Hematopoietic multipotent progenitor cell treated with erythropoietin and hydrocortisone succinate and interleukin-3 and kit ligand, for 15 days (in vitro differentiated cells): ENCODE measurements around the gene SRGAP3.

ENCODE experiments used
- DNase-seq: peaks from one replicate; pipeline ENCODE4 v3.0.0-alpha.2; 2015; ENCODE audit warnings: low spot score

SRGAP3 gene

DNA sequence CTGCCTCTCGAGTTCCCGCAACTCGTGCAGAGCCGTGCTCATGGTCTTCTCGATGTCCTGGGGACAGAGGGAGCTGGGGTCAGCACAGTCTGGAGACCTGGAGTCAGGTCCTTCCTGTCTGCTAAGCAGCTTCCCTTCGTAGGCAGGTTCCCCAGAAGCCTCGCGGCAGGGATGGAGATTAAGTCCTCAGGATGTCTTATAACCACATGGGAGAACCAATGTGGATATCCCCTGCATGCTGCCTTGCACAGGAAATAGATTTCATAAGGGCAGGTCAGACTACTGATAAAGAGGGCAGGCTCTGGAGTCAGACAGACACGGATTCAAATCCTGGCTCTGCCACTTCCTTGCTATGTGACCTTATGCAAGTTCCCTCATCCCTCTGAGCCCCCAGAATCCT, 263.6 kb downstream of the SRGAP3 start:
- no peak for DNase-seq

- no peak for DNase-seq
Measured at GRCh38 chr3:8985411-8985831, 264.0 kb downstream of the SRGAP3 start.

DNA sequence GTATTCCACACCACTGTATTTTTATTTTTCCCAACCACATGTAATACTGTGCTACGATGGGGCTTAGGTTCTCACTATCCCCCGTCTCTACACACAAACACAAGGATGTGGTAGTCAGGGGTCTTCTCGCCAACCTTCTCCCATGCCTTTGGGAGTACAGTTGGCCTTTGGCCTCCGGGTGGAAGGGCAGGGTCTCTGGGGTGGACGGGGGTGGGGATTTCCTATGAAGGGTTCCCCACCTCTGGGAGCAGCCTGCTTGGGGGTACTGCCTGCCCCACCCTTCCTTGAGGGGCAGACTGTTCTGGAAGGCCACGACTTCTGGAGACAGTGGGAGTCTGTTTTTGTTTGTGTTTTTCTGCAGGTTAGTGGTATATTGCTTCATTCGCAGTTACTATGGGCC, 264.9 kb downstream of the SRGAP3 start:
- DNase-seq, result no peak

GRCh38 chr3:8984081-8984480, 265.4 kb downstream of the SRGAP3 start:
- no peak for DNase-seq

DNA sequence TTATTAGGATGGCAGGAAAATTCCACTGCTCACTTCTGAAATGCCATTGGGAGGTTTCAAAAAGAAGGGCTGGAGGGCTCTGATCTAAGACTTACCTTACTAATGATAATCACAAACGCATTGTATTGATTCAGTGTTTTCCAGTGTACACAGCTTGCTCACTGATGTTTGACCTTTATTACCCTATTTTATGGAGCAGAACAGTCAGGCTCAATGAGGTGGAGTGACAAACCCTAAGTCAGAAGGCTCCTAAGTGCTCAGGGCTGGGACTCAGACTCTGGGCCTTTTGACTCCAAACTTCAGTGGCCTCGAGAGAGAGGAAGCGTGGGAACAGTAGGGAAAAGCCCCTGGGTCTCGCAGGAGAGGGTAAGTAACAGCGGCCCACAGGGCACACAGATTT, 265.9 kb downstream of the SRGAP3 start:
- no peak for DNase-seq

DNA sequence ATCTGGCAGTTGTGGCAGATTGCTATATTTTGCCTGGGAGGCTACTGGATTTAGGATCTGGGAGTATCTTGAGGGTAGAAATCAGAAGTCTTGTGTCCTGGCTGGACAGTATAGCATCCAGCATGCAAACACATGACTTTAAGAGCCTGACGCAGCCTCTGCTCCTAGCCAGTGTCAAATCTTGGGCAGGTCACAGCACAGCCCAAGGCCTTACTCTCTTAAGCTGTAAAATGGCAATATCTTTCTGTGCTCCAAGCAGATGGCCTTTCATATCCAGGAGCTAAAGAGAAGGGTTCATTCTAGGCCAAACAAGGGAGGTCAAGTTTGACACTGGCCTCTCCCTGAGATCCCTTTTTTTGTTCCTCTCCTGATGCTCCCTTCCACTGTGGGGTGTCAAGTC, 266.4 kb downstream of the SRGAP3 start:
- DNase-seq, result no peak

- no peak for DNase-seq
Measured at GRCh38 chr3:8982509-8982908, 266.9 kb downstream of the SRGAP3 start.

DNA sequence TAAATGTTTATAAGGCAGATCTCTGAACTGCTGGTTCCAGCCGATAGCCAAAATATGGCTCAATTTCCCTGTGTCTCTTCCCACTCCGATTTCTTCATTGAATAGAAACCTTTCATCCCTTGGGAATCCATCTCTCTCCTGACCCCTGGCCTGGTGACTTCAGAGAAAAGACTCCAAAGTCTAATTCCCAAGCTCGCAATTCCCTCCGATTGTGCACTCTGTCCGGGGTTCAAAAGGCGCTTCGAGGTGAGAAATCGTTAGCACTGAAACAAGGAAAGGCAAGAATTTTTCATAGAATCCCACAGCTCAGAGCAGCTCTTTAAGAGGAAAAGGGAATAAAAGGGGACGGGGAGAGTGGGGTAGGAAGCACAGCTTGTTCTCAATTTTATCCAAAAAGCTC, 267.7 kb downstream of the SRGAP3 start:
- no peak for DNase-seq

- no peak for DNase-seq
Measured at GRCh38 chr3:8981296-8981695, 268.1 kb downstream of the SRGAP3 start.

DNA sequence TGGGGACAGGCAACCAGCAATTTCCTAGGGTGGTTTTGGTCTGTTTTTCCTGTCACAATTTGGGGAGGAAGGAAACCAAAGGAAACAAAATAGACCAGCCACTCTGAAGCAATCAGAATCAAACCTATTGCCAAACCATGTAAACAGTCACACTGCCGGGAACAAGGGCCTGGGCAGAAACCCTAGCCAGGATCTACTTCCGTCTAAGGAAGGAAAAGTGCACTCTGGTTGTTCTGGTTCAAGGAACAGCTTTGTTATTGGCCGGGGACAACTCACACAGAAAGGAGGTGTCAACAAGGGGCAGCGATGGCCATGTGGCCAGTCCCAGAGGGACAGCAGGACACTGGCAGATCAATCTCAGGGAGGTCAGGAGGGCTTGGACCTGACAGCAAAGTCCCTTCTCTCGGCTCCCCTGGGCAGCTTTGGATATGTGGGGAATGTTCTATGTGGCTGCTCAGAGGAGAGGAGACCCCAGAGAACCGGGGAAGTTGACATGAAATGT, 268.6 kb downstream of the SRGAP3 start:
- DNase-seq, result no peak

DNA sequence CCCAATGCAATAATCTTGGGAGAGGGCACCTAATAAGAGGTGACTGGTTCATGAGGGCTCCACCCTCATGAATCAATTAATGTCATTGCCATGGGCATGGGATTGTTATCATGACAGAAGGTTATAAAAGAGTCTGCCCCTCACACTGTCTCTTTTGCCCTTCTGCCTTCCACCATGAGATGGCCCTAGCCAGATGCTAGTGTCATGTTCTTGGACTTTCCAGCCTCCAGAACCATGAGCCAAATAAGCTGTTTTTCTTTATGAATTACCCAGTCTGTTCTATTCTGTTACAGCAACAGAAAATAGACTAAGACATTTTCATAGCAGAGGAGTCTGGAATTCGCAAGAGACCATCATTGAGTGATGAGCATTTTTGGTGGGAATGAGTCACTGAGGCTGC, 270.2 kb downstream of the SRGAP3 start:
- DNase-seq, result no peak

GRCh38 chr3:8978551-8978950, 270.9 kb downstream of the SRGAP3 start:
- DNase-seq, result no peak

GRCh38 chr3:8976540-8977182, 272.8 kb downstream of the SRGAP3 start:
- DNase-seq, result no peak

DNA sequence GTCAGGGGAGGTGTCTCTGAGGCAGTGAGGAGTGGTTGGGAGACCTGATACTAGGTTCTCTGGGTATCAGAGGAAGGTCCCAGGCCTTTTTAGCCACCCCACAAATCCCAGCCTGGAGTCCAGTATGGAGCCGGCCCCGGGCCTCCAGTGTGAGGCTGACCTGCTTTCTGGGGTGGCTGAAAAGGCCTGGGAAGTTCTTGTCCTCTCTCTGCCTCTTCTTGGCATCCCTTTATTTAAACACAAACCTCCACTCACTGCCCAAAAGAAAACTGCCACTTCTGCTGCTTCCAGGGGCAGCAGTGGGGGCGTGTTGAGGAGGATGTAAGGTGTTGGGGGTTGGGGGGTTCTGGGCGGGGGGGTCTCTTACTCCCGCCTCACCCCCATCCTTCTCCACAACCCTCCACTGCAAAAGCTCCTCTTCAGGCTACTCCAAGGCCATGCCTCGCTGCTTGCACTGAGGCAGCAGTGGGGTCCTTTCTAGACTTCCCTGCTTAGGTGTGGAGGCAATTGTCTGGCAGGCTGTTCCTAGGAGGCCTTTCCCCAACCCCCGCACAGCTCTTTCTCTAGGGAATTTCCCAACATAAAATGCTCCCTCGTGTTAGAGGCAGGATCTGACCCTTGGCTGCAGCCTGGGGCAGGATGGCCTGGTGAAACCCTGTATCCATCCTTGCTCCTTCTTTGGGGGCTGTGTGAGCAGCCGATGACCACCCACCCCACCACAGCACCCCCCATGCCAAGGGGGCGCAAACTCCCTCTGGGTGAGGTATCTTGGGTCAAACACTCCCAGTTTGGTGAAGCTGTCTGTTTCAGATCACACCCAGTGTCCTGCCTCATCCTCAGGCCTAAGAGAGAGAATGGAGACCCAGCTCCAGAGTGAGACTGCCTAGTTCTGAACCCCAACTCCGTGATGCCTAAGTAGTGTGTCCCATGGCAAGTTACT, 274.1 kb downstream of the SRGAP3 start:
- no peak for DNase-seq

- no peak for DNase-seq
Measured at GRCh38 chr3:8974458-8974857, 275.0 kb downstream of the SRGAP3 start.

DNA sequence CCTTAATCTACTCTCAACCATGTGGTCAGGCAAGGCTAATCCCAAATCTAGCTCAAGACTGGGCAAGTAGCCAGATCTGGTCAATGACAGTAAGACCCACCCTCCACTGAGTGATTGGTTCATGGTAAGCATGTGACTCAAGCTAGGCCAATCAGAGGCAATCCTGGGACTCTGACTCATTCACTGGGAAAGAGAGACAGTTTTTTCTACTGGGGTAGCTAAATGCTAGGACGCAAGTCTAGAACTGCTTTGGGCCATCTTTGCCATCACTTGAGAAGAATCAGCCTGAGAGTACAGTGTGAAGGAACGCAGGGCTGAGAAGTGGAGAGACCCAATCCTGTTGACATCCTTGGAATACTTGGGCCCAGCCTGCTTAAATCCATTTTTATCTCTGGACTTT, 276.8 kb downstream of the SRGAP3 start:
- peak; percentile 58 for DNase-seq

DNA sequence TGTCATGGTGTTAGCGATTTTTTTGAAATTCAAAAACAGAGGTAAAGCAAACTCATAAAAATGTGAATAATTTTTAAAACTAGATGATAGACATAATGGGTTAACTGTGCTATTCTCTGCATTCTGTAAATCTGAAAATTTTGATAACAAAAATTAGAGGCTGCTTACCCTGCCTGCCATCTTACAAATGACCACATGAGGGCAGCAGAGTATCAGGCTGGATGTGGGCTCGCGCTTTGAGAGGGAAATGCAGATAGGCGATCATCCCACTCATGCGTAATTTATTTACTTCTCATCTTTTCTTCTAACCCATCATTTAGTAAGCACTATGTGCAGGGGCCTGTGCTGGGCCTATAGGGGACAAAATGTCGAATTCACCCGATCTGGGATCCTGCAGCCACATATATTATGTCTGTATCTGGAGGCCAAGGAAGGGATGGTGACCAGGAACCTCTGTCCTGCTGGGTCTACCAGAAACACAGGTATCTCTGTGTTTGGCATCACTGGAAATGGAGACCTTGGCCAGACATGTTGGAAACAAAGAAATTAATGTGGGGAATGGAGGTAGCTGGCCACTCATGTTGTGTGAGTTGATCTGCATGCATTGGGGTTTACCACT, 278.4 kb downstream of the SRGAP3 start:
- peak; percentile 75 for DNase-seq

DNA sequence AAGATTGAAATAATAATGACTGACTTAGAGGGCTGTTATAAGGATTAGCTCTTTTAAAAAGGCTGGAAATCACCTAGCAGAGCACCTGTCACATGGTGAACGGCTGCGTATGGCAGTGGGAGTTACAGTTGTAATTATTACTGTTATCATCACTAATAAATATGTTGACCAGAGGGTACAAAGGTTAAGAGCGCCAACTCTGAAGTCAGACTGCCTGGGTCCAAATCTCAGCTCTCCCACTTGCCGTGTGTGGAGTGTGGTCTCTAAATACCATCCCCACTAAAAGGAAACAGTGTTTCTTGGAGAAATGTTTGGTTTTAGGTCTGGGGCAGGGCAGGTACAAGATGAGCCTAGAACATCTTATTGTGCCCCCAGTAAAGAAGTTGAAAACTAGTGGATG, 280.2 kb downstream of the SRGAP3 start:
- DNase-seq, result no peak

DNA sequence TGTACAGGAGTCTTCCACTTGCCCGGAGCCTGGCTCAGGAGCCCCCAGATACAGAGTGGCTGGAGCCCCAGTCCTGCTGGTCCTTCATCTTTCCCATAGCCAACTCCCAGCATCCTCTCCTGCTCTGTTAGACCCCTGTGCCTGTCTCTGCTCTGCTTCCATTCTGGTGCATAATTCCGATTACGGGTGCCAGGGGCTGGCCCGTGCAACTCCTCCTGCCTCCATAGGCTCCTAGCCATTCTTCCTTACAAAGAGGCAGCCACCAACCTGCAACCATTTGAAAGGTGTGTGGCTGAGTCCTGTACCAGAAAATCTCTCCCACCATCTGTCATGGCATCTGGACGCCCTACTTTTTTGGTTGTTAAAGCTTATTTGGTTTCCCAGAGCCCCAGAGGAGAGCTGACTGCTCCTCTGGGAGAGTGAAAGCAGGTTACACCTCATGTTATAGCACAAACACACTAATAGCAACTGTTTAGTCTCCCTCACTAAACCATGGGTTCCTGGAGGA, 281.0 kb downstream of the SRGAP3 start:
- no peak for DNase-seq

DNA sequence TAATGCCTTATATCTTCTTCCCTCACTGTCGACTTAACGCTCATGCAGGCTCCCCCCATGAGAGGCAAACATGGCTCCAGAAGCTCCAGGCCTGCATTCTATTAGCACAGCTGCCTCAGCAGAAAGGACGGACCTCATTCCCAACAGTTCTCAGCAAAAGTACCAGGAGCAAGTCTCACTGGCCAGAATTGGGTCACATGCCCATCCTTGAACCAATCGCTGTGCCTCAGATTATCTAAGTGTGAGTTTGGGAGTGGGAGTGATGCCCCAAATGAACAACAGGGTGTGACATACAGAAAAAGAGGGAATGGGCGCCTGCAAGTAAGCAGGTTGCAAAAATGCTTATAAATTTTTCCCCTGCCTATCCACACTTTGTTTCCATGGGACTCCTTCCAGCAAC, 281.9 kb downstream of the SRGAP3 start:
- no peak for DNase-seq

GRCh38 chr3:8966820-8967348, 282.6 kb downstream of the SRGAP3 start:
- DNase-seq, result no peak

GRCh38 chr3:8966150-8966819, 283.2 kb downstream of the SRGAP3 start:
- DNase-seq, result no peak
